H1 (cell line): ENCODE data around the gene GPC6. TPM values are rescaled to one million over a fixed set of nuclear protein-coding genes. Genes with fewer than 3 reads are reported as not detected.

Source experiments
- CTCF ChIA-PET: fragments of 300-600 bp; sonication (Branson Sonifier 250); formaldehyde crosslinking; loops from one replicate; lab custom pipeline; 2021; ENCODE audit not compliant: partially characterized antibody; lab: Charles Lee
- POLR2A ChIA-PET: fragments of 300-600 bp; sonication (Branson Sonifier 250); formaldehyde crosslinking; loops from one replicate; lab custom pipeline; 2021; ENCODE audit warnings: inconsistent platforms; ENCODE audit not compliant: partially characterized antibody; lab: Charles Lee
- DNase-seq, 2 experiments: peaks; one replicate each; pipeline versions ENCODE4 v3.0.0 to v3.0.0-alpha.2; 2010 to 2022; ENCODE audit warnings: low spot score in 2 of 2, low read depth in 1 of 2, mixed read lengths in 1 of 2
- FAIRE-seq: peaks from 2 replicates; lab custom pipeline; 2011; peaks lifted over from hg19 to GRCh38; lab: Jason Lieb, UNC
- H2AFZ ChIP-seq: 2 replicates; pipeline ENCODE4 v1.8.1; 2012; ENCODE audit warnings: low read length, inconsistent platforms
- H2AK5ac ChIP-seq: 2 replicates; pipeline ENCODE4 v1.6.1; 2013; ENCODE audit warnings: low read depth, low read length
- H2BK120ac ChIP-seq: replicated peaks from 2 replicates; pipeline ENCODE3; 2013; ENCODE audit warnings: low read depth, low read length, inconsistent platforms
- H2BK12ac ChIP-seq: 2 replicates; pipeline ENCODE4 v1.6.1; 2013; ENCODE audit warnings: low read depth, low read length
- H2BK15ac ChIP-seq: 2 replicates; pipeline ENCODE4 v1.6.1; 2013; ENCODE audit warnings: low read length
- H2BK20ac ChIP-seq: 2 replicates; pipeline ENCODE4 v1.6.1; 2013; ENCODE audit warnings: low read length
- H2BK5ac ChIP-seq: 2 replicates; pipeline ENCODE4 v1.6.1; 2013; ENCODE audit warnings: low read depth, low read length
- H3K14ac ChIP-seq: 2 replicates; pipeline ENCODE4 v1.6.1; 2013; ENCODE audit warnings: inconsistent platforms; ENCODE audit not compliant: insufficient read length
- H3K18ac ChIP-seq: 2 replicates; pipeline ENCODE4 v1.6.1; 2013; ENCODE audit warnings: low read length; ENCODE audit errors: extremely low read depth
- H3K23ac ChIP-seq: 2 replicates; pipeline ENCODE4 v1.6.1; 2013; ENCODE audit warnings: inconsistent platforms; ENCODE audit not compliant: insufficient read length
- H3K23me2 ChIP-seq: 2 replicates; pipeline ENCODE4 v1.6.1; 2013; ENCODE audit warnings: low read depth, low read length
- H3K27ac ChIP-seq: 2 replicates; pipeline ENCODE4 v1.6.1; 2011; ENCODE audit warnings: low read depth, low read length, inconsistent platforms
- H3K27me3 ChIP-seq, 4 experiments: replicated peaks in 1 of 4; 1 replicate in 1 of 4; 2 replicates in 3 of 4; pipeline versions ENCODE4 v1.6.1 to v1.8.1; 2011 to 2013; ENCODE audit warnings: low read length in 3 of 4, mild to moderate bottlenecking in 3 of 4, inconsistent platforms in 2 of 4, mixed read lengths in 2 of 4, moderate library complexity in 1 of 4; ENCODE audit not compliant: control insufficient read depth in 3 of 4, insufficient read depth in 3 of 4; ENCODE audit errors: extremely low read depth in 1 of 4
- H3K36me3 ChIP-seq, 4 experiments: 2 replicates each; pipeline versions ENCODE4 v1.6.1 to v1.8.1; 2011 to 2013; ENCODE audit warnings: mild to moderate bottlenecking in 4 of 4, low read length in 3 of 4, moderate library complexity in 2 of 4, control low read depth in 1 of 4, inconsistent platforms in 1 of 4; ENCODE audit not compliant: insufficient read depth in 4 of 4, control insufficient read depth in 2 of 4
- H3K4ac ChIP-seq: replicated peaks from 2 replicates; pipeline ENCODE3; 2013; ENCODE audit warnings: low read length, low read depth, mixed read lengths, inconsistent platforms; ENCODE audit not compliant: insufficient read length
- H3K4me1 ChIP-seq, 4 experiments: replicated peaks in 1 of 4; 1 replicate in 1 of 4; 2 replicates in 3 of 4; pipeline versions ENCODE4 v1.6.1 to v1.8.1; 2011 to 2013; ENCODE audit warnings: low read length in 3 of 4, inconsistent platforms in 2 of 4, mixed read lengths in 1 of 4; ENCODE audit not compliant: insufficient read depth in 4 of 4, control insufficient read depth in 3 of 4
- H3K4me2 ChIP-seq, 2 experiments: 2 replicates each; pipeline versions ENCODE4 v1.6.1 to v1.8.1; 2011 to 2013; ENCODE audit warnings: low read depth in 2 of 2, low read length in 2 of 2, control low read depth in 1 of 2, inconsistent platforms in 1 of 2, mild to moderate bottlenecking in 1 of 2; ENCODE audit not compliant: insufficient read depth in 1 of 2
- H3K4me3 ChIP-seq, 4 experiments: fragments of 200-600, 300-600 bp in 1 of 4; sonication (generic), shearing (Covaris generic), sonication (Bioruptor Twin) in 1 of 4; 2 replicates each; pipeline versions ENCODE4 v1.5.1 to v1.8.1; 2011 to 2016; ENCODE audit warnings: low read length in 4 of 4, low read depth in 3 of 4, control low read depth in 2 of 4, inconsistent platforms in 2 of 4, mild to moderate bottlenecking in 2 of 4, mixed read lengths in 1 of 4, moderate library complexity in 1 of 4; ENCODE audit not compliant: insufficient read depth in 2 of 4; ENCODE audit errors: extremely low read depth in 1 of 4
- H3K56ac ChIP-seq: replicated peaks from 2 replicates; pipeline ENCODE3; 2013; ENCODE audit warnings: low read depth, mild to moderate bottlenecking, mixed read lengths, low read length, inconsistent platforms; ENCODE audit not compliant: insufficient read length
- H3K79me1 ChIP-seq: 2 replicates; pipeline ENCODE4 v1.6.1; 2013; ENCODE audit warnings: low read depth, low read length, control low read depth
- H3K79me2 ChIP-seq, 2 experiments: 2 replicates each; pipeline versions ENCODE4 v1.6.1 to v1.8.1; 2012 to 2013; ENCODE audit warnings: low read length in 2 of 2, mild to moderate bottlenecking in 2 of 2, inconsistent platforms in 1 of 2; ENCODE audit not compliant: insufficient read depth in 2 of 2, control insufficient read depth in 1 of 2
- H3K9ac ChIP-seq, 4 experiments: replicated peaks in 1 of 4; 1 replicate in 1 of 4; 2 replicates in 3 of 4; pipeline versions ENCODE4 v1.6.1 to v1.8.1; 2011 to 2013; ENCODE audit warnings: low read depth in 3 of 4, low read length in 3 of 4, control low read depth in 2 of 4, mild to moderate bottlenecking in 2 of 4, moderate library complexity in 2 of 4, inconsistent platforms in 1 of 4; ENCODE audit errors: extremely low read depth in 1 of 4
- H3K9me3 ChIP-seq, 2 experiments: 2 replicates each; pipeline versions ENCODE4 v1.6.1 to v1.8.1; 2012 to 2013; ENCODE audit warnings: mild to moderate bottlenecking in 2 of 2, moderate library complexity in 2 of 2, control low read depth in 1 of 2, inconsistent platforms in 1 of 2, low read depth in 1 of 2, low read length in 1 of 2, mixed read lengths in 1 of 2; ENCODE audit not compliant: insufficient read depth in 2 of 2
- H4K20me1 ChIP-seq, 2 experiments: replicated peaks in 1 of 2; 2 replicates each; pipeline versions ENCODE3 to v1.8.1; 2011 to 2013; ENCODE audit warnings: inconsistent platforms in 2 of 2, low read length in 2 of 2, mild to moderate bottlenecking in 1 of 2; ENCODE audit not compliant: insufficient read depth in 2 of 2, control insufficient read depth in 1 of 2
- H4K5ac ChIP-seq: 2 replicates; pipeline ENCODE4 v1.6.1; 2013; ENCODE audit warnings: low read length, low read depth, mixed read lengths, inconsistent platforms; ENCODE audit not compliant: insufficient read length
- H4K8ac ChIP-seq: 2 replicates; pipeline ENCODE4 v1.8.0; 2013; ENCODE audit warnings: mild to moderate bottlenecking, moderate library complexity, low read length, inconsistent platforms; ENCODE audit not compliant: insufficient read depth; ENCODE audit errors: extremely low read depth
- H4K91ac ChIP-seq: replicated peaks from 2 replicates; pipeline ENCODE3; 2013; ENCODE audit warnings: low read length, mixed read lengths, inconsistent platforms; ENCODE audit not compliant: insufficient read length
- CEBPB ChIP-seq: IDR thresholded peaks from 2 replicates; pipeline ENCODE4 v1.6.1; 2012; ENCODE audit warnings: low read depth, low read length
- WGBS, 2 experiments: shearing (Covaris generic) in 1 of 2; methylation state at CpG; one replicate each; pipeline versions ENCODE4 v1.1.6 to v1.1.7; 2013 to 2015; ENCODE audit warnings: low lambda C conversion rate in 2 of 2, mixed read lengths in 2 of 2, inconsistent platforms in 1 of 2, low coverage in 1 of 2, missing lambda C conversion rate in 1 of 2; ENCODE audit not compliant: insufficient replicate concordance in 2 of 2, insufficient coverage in 1 of 2, insufficient read length in 1 of 2; ENCODE audit errors: extremely low coverage in 1 of 2, missing lambda C conversion rate in 1 of 2; 5-methylcytosine and 5-hydroxymethylcytosine counted together
- polyA plus RNA-seq, 7 experiments: library from polyadenylated mRNA; depleted of rRNA in 3 of 7; stranded (reverse) in 5 of 7; unstranded in 2 of 7; fragments of >200 nt in 5 of 7; fragments of 200-250 nt in 2 of 7; gene quantifications; 1 replicate in 5 of 7; 2 replicates in 1 of 7; 4 replicates in 1 of 7; pipeline versions ENCODE4 v1.2.1 to v1.2.3, GENCODE V29; 2011 to 2013; ENCODE audit warnings: missing spikeins in 2 of 7, mixed read lengths in 2 of 7
- total RNA-seq: library from RNA; stranded (reverse); fragmentation: NEBNext Ultra II Directional; extraction: Animal tissue kit (Norgen Biotek cat#: 25700); gene quantifications from 2 replicates; pipeline ENCODE4 v1.2.1, GENCODE V29; 2021

The GPC6 gene
- total and polyA plus RNA-seq, 2 of the 8 experiments (the other 6 are each of a cell fraction or from before 2014, with no cell fraction given), result 5.4 to 12.0 TPM

GRCh38 chr13:93847162-93847561 lies 620.6 kb downstream of the GPC6 start:
- H2BK12ac ChIP-seq, result no peak overlapping the region
- CTCF ChIA-PET, result no interaction called here
- H4K20me1 ChIP-seq, result no peaks in the 10 kb centered on the region
- no peak for TF ChIP-seq CEBPB
- TF ChIP-seq, all 59 proteins: peak for 0
- no peak overlapping the region for H3K4me2 ChIP-seq
- H3K18ac ChIP-seq, result no peak overlapping the region
- no peak overlapping the region for H2BK15ac ChIP-seq
- H3K23me2 ChIP-seq, result no peaks in the 10 kb centered on the region
- H3K56ac ChIP-seq, result no peak overlapping the region
- FAIRE-seq, result no peak
- no peak overlapping the region for H3K14ac ChIP-seq
- H4K8ac ChIP-seq, result no peak overlapping the region
- no peak overlapping the region for H3K23ac ChIP-seq
- POLR2A ChIA-PET, result no interaction called here
- H3K27me3 ChIP-seq, result no peaks in the 10 kb centered on the region
- H4K91ac ChIP-seq, result no peak overlapping the region
- H3K27ac ChIP-seq, result no peak overlapping the region
- H3K4me1 ChIP-seq, result peaks cover 0 to 3% (median 0%) of the 10 kb centered on the region in 4 experiments; a peak in 1 of 7 replicates
- 85% methylated on average over 7 of the region's 7 CpGs; no CpG with 5 or more reads in 1 of the 2 experiments for WGBS, 2 experiments
- no peak overlapping the region for H2BK5ac ChIP-seq
- no peaks in the 10 kb centered on the region for H3K36me3 ChIP-seq
- H3K79me1 ChIP-seq, result no peaks in the 10 kb centered on the region
- no peak for DNase-seq
- no peak overlapping the region for H3K4ac ChIP-seq
- no peak overlapping the region for H3K4me3 ChIP-seq
- no peaks in the 10 kb centered on the region for H3K79me2 ChIP-seq
- no peak overlapping the region for H2BK20ac ChIP-seq
- no peak overlapping the region for H4K5ac ChIP-seq
- H2AFZ ChIP-seq, result no peak overlapping the region
- H2BK120ac ChIP-seq, result no peak overlapping the region
- H3K9ac ChIP-seq, result no peak overlapping the region
- H3K9me3 ChIP-seq, result no peaks in the 10 kb centered on the region
- no peak overlapping the region for H2AK5ac ChIP-seq
